ENCODE results near the gene ZBTB11.
"Not testable (repeated sequence)": the region's sequence is repeated elsewhere in the genome, so short reads cannot be mapped to it uniquely, and the experiment has no call there.

Gene ZBTB11

GRCh38 chr3:101691685-101692671 lies 15.0 kb upstream of the ZBTB11 start:
- DNase-seq = not testable (repeated sequence)

GRCh38 chr3:101690972-101691371 lies 14.0 kb upstream of the ZBTB11 start:
- no peak for DNase-seq

- DNase-seq = no peak
Measured at GRCh38 chr3:101689286-101689685, 12.4 kb upstream of the ZBTB11 start.

GRCh38 chr3:101687142-101687931 lies 10.4 kb upstream of the ZBTB11 start:
- DNase-seq = no peak

- no peak for DNase-seq
Measured at GRCh38 chr3:101685870-101686307, 9.0 kb upstream of the ZBTB11 start.

- DNase-seq = no peak
Measured at GRCh38 chr3:101685050-101685400, 8.1 kb upstream of the ZBTB11 start.

- DNase-seq = no peak
Measured at GRCh38 chr3:101680466-101680865, 3.5 kb upstream of the ZBTB11 start.

GRCh38 chr3:101678837-101679236 lies 1.9 kb upstream of the ZBTB11 start:
- DNase-seq = not testable (repeated sequence)

GRCh38 chr3:101677436-101678286 lies 729 bp upstream of the ZBTB11 start:
- DNase-seq = no peak

- DNase-seq = no peak
Measured at GRCh38 chr3:101676216-101676764, 642 bp downstream of the ZBTB11 start.

- DNase-seq = no peak
Measured at GRCh38 chr3:101675709-101676215, 1.2 kb downstream of the ZBTB11 start.

GRCh38 chr3:101674518-101674917 lies 2.4 kb downstream of the ZBTB11 start:
- DNase-seq = no peak

GRCh38 chr3:101673953-101674352 lies 3.0 kb downstream of the ZBTB11 start:
- DNase-seq = no peak

- DNase-seq = no peak
Measured at GRCh38 chr3:101671014-101671413, 5.9 kb downstream of the ZBTB11 start.

GRCh38 chr3:101667844-101668243 lies 9.1 kb downstream of the ZBTB11 start:
- no peak for DNase-seq

- no peak for DNase-seq
Measured at GRCh38 chr3:101667331-101667730, 9.6 kb downstream of the ZBTB11 start.

- no peak for DNase-seq
Measured at GRCh38 chr3:101665851-101666250, 11.1 kb downstream of the ZBTB11 start.

GRCh38 chr3:101665357-101665756 lies 11.6 kb downstream of the ZBTB11 start:
- no peak for DNase-seq

GRCh38 chr3:101660714-101661113 lies 16.2 kb downstream of the ZBTB11 start:
- DNase-seq = no peak

GRCh38 chr3:101656651-101657050 lies 20.3 kb downstream of the ZBTB11 start:
- no peak for DNase-seq

GRCh38 chr3:101646726-101647125 lies 30.2 kb downstream of the ZBTB11 start:
- DNase-seq = no peak
